ENCODE results near the gene SARDH. TPM values are rescaled to one million over a fixed set of nuclear protein-coding genes. Genes with fewer than 3 reads are reported as not detected.

SARDH gene
- total and polyA plus RNA-seq, 2 of the 8 experiments (the other 6 are each of a cell fraction or from before 2014, with no cell fraction given), result 6.4 to 7.4 TPM

GRCh38 chr9:133639613-133640012 is 98.5 kb downstream of the SARDH start (continued):
- no peak for TF ChIP-seq CHD7 (IDR thresholded peaks at IDR 0.05; ENCODE audit: insufficient replicate concordance, low read length)
- TF ChIP-seq SIN3A (conservative IDR thresholded peaks at IDR 0.05 in 1 of 2, IDR thresholded peaks at IDR 0.05 in 1 of 2; ENCODE audit: low read depth in 1 of 2, low read length in 2 of 2), result no peak
- no peak for TF ChIP-seq CBX5 (IDR thresholded peaks at IDR 0.05; ENCODE audit: low read depth, low read length)
- TF ChIP-seq KDM4A (IDR thresholded peaks at IDR 0.05; ENCODE audit: low read depth, low read length, severe bottlenecking), result no peak
- TF ChIP-seq RFX5 (IDR thresholded peaks at IDR 0.05; ENCODE audit: borderline replicate concordance, low read depth, low read length), result no peak
- TF ChIP-seq USF2 (IDR thresholded peaks at IDR 0.05; ENCODE audit: low read length), result no peak
